ENCODE measurements around the gene PCCA.

GRCh38 chr13:100519626-100520025 lies 430.7 kb downstream of the PCCA start:
- TF ChIP-seq CTCF (IDR thresholded peaks at IDR 0.05) (no peak), POLR2A (IDR thresholded peaks at IDR 0.05) (no peak), POLR2AphosphoS5 (IDR thresholded peaks at IDR 0.05) (no peak), EP300 (IDR thresholded peaks at IDR 0.05) (no peak)
